GM12891 (cell line): ENCODE data around the gene MRS2.

Experiments used
- POLR2A ChIP-seq: IDR thresholded peaks from 2 replicates; pipeline ENCODE4 v1.6.1; 2011; ENCODE audit warnings: low read depth, low read length, control low read depth
- POLR2AphosphoS5 ChIP-seq: IDR thresholded peaks from 2 replicates; pipeline ENCODE4 v1.6.1; 2011; ENCODE audit warnings: low read depth, low read length, control low read depth

DNA sequence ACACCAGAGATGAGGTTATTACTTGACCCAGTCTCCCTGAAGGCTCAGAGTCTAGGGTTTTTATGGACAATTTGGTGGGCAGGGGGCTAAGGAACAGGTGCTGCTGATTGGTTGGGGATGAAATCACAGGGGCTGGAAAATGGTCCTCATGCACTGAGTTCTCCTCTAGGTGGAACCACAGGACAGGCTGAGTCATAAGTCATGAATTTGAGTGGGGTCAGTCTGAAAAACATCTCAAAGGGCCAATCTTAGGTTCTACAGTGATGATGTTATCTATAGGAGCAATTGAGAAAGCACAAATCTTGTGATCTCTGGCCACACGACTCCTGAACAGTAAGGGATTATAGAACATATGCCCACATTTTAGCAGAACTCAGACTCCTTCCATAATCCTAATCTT, 5.9 kb upstream of the MRS2 start:
- no peak for TF ChIP-seq POLR2AphosphoS5
- no peak for TF ChIP-seq POLR2A
